Right lobe of liver (tissue), 4 donors: ENCODE results near the gene UBE2R2.

ENCODE experiments used
- POLR2A ChIP-seq: fragments of 450-650 bp; IDR thresholded peaks from one replicate; pipeline ENCODE4 v1.6.1; 2017; ENCODE audit warnings: antibody characterized with exemption, mild to moderate bottlenecking
- TF ChIP-seq, protein P1 (sequence below), 4 donors: fragments of 200-600 bp in 3 of 4; fragments of 450-650 bp in 1 of 4; IDR thresholded peaks; one replicate each; pipeline versions ENCODE4 v1.5.1 to v1.8.0; 2016 to 2022; ENCODE audit warnings: antibody characterized with exemption in 4 of 4, mild to moderate bottlenecking in 2 of 4
- donor health status: DM: no; HTN: no; CAD: no.
- donor health status: DM: no; HTN: no; CAD: no.
- donor health status: DM: no; HTN: yes; CAD: no.

DNA sequence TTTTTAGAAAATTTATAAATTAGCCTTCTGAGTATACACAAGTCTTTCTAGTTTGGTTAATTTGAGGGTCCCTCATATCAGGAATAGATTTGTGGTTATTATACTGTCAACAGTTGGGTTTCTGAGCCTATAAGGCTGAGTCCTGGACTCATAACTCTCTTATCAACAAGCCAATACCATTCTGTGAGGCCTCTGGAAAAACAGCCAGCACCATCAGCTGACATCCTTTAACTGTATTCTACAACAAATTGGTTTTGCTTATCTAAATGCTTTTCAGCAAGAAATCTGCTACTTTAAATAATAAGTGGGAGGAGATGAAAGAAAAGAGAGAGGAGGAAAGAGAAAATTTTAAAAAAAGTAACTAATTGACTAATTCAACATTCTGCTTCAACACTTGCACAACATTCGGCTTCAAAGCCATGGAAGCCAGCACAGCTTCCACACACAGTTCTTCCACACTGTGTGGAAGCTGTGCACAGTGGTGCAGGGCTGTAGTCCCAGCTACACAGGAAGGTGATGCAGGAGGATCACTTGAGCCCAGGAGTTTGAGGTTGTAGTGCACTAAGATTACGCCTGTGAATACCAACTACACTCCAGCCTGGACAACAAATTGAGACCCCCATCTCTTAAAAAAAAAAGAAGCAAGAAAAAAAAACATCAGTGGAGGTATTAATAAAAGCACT lies 147.3 kb downstream of the UBE2R2 start:
- TF ChIP-seq, protein P1, sequence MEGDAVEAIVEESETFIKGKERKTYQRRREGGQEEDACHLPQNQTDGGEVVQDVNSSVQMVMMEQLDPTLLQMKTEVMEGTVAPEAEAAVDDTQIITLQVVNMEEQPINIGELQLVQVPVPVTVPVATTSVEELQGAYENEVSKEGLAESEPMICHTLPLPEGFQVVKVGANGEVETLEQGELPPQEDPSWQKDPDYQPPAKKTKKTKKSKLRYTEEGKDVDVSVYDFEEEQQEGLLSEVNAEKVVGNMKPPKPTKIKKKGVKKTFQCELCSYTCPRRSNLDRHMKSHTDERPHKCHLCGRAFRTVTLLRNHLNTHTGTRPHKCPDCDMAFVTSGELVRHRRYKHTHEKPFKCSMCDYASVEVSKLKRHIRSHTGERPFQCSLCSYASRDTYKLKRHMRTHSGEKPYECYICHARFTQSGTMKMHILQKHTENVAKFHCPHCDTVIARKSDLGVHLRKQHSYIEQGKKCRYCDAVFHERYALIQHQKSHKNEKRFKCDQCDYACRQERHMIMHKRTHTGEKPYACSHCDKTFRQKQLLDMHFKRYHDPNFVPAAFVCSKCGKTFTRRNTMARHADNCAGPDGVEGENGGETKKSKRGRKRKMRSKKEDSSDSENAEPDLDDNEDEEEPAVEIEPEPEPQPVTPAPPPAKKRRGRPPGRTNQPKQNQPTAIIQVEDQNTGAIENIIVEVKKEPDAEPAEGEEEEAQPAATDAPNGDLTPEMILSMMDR (IDR thresholded peaks at IDR 0.05): no peak
- no peak for TF ChIP-seq POLR2A
